HPDE6-E6E7 (cell line): ENCODE data around the gene POLR1E.
"Not testable (repeated sequence)": the region's sequence is repeated elsewhere in the genome, so short reads cannot be mapped to it uniquely, and the experiment has no call there.

Experiments
- DNase-seq: peaks from one replicate; pipeline ENCODE4 v3.0.0; 2011; ENCODE audit warnings: missing footprints; ENCODE audit errors: extremely low spot score

The POLR1E gene

GRCh38 chr9:37501957-37502596 lies 16.3 kb downstream of the POLR1E start:
- no peak for DNase-seq

GRCh38 chr9:37503736-37504135 lies 18.0 kb downstream of the POLR1E start:
- no peak for DNase-seq

DNA sequence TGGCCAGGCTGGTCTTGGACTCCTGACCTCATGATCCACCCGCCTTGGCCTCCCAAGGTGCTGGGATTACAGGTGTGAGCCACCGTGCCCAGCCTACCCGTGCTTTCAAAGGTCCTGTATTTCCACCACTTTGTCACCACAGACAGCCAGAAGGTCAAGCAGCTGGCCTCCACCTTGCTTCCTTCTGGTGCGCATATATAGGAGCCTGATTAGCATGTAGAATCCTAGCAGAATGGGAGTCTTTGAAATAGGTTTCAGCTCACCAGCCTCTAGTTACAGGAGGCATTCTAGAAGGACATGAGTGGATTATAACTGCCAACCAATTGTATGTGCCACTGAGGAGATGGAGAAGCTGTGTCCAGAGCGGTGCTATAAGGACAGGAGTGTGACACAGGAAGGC lies 18.9 kb downstream of the POLR1E start:
- DNase-seq, result no peak

GRCh38 chr9:37507566-37508134 lies 21.9 kb downstream of the POLR1E start:
- no peak for DNase-seq

DNA sequence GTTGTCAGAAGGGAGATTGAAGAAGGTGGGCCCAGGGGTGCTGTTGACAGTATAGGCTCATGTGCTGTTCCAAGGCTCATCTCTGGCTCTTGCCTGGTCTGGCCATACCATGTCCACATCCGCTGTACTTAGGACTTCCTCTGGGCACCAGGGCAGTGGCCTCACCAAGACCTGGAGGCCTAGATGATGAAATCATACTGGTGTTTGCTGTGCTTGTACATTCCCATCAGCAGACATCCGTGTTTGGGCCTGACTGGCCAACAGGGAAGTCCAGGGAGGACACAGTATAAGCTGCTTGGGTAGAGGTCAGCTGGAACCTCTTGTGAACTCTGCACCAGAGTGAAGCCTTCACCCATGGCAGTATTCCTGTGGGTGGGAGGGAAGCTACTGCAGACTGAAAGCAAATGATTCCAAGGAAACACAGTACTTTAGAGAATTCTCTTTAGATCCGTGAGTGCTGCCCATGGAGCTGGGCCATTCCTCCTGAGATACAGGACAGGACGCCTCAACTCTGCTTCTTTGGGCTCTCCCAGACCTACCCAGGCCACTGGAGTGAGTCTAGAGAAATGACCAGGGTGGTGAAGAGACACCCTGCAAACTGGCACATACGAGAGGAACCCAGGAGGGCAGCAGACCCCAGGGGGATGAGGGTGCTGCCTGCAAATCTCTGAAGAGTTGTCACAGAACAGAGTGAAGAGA lies 22.5 kb downstream of the POLR1E start:
- DNase-seq, result no peak

GRCh38 chr9:37508834-37509206 lies 23.1 kb downstream of the POLR1E start:
- DNase-seq, result no peak

DNA sequence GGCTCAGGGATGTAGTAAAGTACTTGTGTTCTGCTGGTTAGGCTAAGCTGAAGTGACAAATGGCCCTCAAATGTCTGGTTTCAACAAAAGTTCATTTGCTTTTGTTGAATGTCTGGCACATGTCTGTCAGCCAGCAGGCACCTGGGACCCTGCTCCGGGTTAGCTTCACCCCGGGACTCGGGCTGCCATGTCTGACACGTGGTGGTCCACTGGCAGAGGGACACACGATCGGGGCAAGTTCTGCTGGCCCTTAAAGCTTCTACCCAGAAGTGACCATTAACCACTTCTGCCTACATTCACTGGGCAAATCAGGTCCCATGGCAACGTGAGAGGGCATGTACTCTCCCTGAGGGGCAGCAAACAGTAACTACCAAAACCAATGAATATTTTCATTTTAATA lies 23.8 kb downstream of the POLR1E start:
- DNase-seq, result no peak

- not testable (repeated sequence) for DNase-seq
Measured at GRCh38 chr9:37510053-37510452, 24.3 kb downstream of the POLR1E start.

GRCh38 chr9:37511016-37512010 lies 25.6 kb downstream of the POLR1E start:
- DNase-seq, result no peak

DNA sequence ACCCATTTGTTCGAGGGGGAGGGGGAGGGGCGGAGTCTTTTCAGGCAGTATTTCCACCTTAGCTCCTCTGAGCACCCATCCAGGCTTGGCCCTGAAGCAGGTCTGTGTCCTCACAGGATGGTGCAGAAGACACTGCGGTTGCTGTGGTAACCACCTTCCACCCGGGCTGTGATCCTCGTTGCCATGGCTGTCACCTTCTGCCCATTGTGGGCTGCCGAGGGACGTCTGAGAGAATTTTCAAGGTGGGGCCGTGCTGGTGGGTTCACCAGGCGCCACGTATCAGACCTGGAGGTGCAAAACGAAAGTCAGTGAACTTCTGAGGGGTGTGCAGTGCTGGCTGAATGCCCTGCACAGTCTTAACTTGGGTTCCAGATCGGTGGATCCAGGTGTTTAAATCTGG lies 26.7 kb downstream of the POLR1E start:
- no peak for DNase-seq

- DNase-seq, result not testable (repeated sequence)
Measured at GRCh38 chr9:37514415-37514814, 28.7 kb downstream of the POLR1E start.

DNA sequence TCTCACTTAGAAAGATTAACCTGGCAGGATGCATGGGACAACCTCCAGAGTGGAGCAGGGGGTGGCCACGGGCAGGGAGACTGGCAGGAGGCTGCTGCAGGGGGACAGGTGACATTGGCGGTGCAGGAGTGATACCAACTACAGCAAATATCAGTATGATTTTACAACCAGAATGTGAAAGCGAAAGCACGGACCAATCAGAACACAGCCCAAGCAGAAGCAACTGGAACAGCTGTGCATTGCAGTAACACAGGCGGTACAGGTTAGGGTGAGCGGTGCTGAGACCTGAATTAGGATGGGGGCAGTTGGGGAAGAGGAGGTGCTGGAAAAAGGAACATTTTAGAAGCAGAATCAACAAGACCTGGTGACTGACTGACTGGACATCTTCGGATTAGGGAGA lies 29.3 kb downstream of the POLR1E start:
- no peak for DNase-seq

DNA sequence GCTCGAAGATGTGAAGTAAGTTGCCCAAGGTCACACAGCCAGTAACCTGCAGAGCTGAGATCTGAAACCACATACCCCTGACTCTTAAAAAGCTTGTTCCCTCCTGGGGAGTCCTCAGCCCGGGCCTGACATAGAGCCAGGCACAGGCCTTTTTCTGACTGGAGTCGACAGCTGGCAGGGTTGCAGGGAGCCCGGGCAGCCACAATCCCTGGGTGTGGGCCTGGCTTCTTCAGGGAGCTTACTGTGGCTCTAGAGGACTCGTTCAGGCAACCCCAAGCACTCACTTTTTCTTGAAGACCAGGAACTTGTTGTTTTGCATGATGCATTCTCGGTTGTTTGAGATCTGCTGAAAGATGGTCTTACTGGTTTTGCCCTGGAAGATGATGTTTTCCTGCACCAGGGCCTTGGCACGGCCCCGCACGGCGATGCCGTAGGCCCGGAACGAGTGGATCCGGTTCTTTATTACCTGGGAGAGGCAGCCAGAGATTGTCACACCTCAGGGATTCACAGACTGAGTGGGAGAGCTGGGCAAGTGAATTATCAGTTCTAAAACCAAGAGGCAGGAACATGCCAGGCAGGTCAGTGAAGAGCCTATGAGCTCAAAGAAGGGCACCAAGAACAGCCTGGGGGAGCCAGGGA lies 30.0 kb downstream of the POLR1E start:
- no peak for DNase-seq

- no peak for DNase-seq
Measured at GRCh38 chr9:37517923-37518322, 32.2 kb downstream of the POLR1E start.

DNA sequence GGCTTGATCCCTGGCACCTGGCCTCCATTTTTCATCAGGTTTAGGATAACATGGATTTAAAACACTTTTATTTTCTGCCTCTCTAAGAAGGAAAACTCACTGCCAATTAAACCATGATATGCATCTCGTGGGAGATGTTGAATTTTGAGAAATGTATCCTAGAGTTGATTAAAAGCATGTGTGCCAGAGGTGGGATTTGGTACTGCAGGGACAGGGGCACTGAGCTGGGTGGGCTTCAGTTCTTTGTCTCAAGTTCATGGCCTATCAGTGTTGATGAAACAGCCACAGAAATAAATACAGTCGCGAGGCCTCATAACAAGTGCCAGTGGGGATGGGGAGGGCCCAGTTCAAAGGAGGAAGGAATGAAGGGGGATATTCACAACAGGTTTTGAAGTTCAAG lies 34.9 kb downstream of the POLR1E start:
- no peak for DNase-seq

GRCh38 chr9:37521111-37521510 lies 35.4 kb downstream of the POLR1E start:
- no peak for DNase-seq

DNA sequence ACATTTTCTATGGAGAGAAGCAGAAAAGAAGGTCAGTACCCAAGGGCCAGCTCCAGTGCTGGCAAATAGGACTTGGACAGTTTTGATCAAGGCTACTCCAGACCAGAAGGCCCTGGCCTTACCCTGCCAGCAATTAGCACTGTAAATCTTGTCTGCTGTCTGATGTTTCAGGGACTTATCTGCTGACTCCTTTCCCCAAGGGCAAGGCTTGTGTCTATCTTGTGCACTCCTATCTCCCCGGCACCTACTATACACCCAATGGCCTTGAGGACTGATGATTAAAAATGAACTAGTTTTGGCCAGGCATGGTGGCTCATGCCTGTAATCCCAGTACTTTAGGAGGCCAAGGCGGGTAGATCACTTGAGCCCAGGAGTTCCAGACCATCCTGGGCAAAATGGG lies 37.2 kb downstream of the POLR1E start:
- DNase-seq, result no peak

DNA sequence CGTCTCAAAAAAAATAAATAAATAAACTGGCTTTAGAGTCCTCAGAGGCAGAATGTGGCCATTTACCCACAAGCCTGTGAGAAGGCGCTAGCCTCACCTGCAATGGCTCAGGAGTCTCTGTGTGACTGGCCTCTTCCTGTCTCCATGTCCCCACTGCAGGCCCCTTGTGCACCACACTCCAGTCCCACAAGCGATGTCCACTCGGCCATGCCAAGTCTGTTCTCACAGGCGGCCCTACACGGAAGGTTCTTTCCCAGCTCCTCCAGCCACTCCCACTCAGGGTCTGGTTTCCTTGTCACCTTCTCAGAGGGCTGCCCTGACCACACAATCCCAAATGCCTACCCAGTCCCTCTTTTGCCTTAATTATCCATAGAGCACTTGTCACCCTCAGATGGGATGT lies 38.2 kb downstream of the POLR1E start:
- DNase-seq, result no peak

DNA sequence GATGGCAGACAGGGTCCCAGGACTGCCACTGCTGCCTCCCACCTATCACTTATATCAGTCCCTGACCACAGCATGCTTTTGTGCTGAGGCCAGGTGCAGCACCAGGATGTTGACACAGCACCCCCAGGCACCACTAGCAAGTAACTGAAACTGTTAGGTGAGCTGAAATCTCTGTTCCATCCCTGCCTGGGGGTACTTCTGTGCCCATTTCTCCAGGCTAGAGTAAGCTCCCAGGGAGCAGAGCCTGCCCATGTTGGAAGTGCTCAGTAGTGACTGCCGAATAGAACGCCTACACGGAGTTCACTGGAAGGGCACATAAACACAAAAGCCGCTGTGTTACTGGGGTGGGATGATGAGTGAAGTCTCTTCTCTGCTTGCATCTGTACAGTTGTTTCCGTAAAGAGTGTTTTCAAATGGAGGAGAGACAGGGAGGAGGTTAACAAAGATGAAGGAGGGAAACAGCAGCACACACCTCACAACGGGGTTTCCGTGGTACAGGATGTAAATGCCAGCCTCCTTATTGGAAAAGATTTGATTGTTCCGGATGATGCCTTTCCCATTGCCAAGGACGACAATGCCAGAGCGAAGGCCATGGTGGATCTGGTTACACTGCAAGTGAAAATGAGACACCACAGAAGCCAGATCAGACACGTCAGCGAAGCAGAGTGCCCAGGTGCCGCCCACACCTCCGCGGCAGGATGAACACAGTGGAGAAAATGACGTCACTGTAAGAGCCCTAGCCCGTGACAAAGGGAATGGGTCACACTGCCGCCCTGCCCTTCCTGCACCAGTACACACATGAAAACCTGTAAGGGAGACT lies 43.1 kb downstream of the POLR1E start:
- peak; percentile 54 for DNase-seq

DNA sequence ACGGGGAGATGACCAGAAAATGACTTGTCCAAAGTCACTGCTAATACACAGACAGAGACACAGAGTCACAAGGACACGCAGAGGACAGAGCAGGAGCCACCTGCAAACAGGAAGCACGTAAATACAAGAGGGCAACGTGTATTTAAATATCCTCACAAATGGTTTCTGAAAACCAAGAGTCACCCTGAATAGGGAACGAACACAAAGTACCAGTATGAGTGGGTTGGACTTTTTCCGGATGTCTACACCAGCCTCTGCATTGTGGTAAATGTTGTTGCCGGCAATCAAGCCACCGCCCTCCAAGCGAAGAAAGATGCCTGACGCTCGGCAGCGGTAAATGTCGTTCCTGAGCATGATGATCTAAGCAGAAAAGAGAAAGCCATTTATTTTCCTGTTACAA lies 46.0 kb downstream of the POLR1E start:
- no peak for DNase-seq

GRCh38 chr9:37534412-37534811 lies 48.7 kb downstream of the POLR1E start:
- no peak for DNase-seq
